CD14-positive monocyte (primary cell): ENCODE results near the gene UAP1L1. TPM values are rescaled to one million over a fixed set of nuclear protein-coding genes. Genes with fewer than 3 reads are reported as not detected.

Experiments used
- DNase-seq, 3 donors: peaks; one replicate each; pipeline ENCODE4 v3.0.0-alpha.2; 2011 to 2022
- H2AFZ ChIP-seq: 2 replicates; pipeline ENCODE4 v1.6.0; 2012; ENCODE audit warnings: mild to moderate bottlenecking, low read depth, low read length, inconsistent platforms; ENCODE audit not compliant: insufficient read depth, poor library complexity, severe bottlenecking
- H3K27ac ChIP-seq, 2 donors: 1 replicate in 1 of 2; 2 replicates in 1 of 2; pipeline ENCODE4 v1.5.1; 2012 to 2013; ENCODE audit warnings: low read length in 2 of 2, control low read depth in 1 of 2, inconsistent platforms in 1 of 2, low read depth in 1 of 2, mild to moderate bottlenecking in 1 of 2
- H3K27me3 ChIP-seq, 2 donors: one replicate each; pipeline versions ENCODE4 v1.6.0 to v1.6.1; 2011 to 2013; ENCODE audit warnings: low read length in 2 of 2; ENCODE audit not compliant: control insufficient read depth in 2 of 2, insufficient read depth in 2 of 2
- H3K36me3 ChIP-seq, 2 donors: replicated peaks in 1 of 2; 1 replicate in 1 of 2; 2 replicates in 1 of 2; pipeline versions ENCODE4 v1.5.1 to v1.6.1; 2012 to 2013; ENCODE audit warnings: low read length in 2 of 2, control low read depth in 1 of 2, inconsistent platforms in 1 of 2, mild to moderate bottlenecking in 1 of 2; ENCODE audit not compliant: insufficient read depth in 2 of 2, control insufficient read depth in 1 of 2
- H3K4me1 ChIP-seq, 2 donors: 1 replicate in 1 of 2; 2 replicates in 1 of 2; pipeline versions ENCODE4 v1.5.1 to v1.6.1; 2012 to 2013; ENCODE audit warnings: low read length in 2 of 2, control low read depth in 1 of 2, inconsistent platforms in 1 of 2, mild to moderate bottlenecking in 1 of 2, moderate library complexity in 1 of 2; ENCODE audit not compliant: insufficient read depth in 2 of 2, control insufficient read depth in 1 of 2
- H3K4me2 ChIP-seq: replicated peaks from 2 replicates; pipeline ENCODE3; 2012; ENCODE audit warnings: low read length, moderate library complexity, mild to moderate bottlenecking; ENCODE audit not compliant: poor library complexity, severe bottlenecking; ENCODE audit errors: extremely low read depth
- H3K4me3 ChIP-seq, 3 experiments: fragments of 200-600 bp in 1 of 3; sonication (generic) in 1 of 3; replicated peaks in 1 of 3; 1 replicate in 2 of 3; 2 replicates in 1 of 3; pipeline ENCODE4 v1.5.1; 2011 to 2013; ENCODE audit warnings: low read length in 3 of 3, mild to moderate bottlenecking in 3 of 3, control low read depth in 2 of 3, low read depth in 2 of 3, inconsistent platforms in 1 of 3, moderate library complexity in 1 of 3
- H3K79me2 ChIP-seq: 2 replicates; pipeline ENCODE4 v1.6.0; 2012; ENCODE audit warnings: mild to moderate bottlenecking, control low read depth, inconsistent platforms, low read length, moderate library complexity; ENCODE audit not compliant: insufficient read depth
- H3K9ac ChIP-seq: 2 replicates; pipeline ENCODE4 v1.6.0; 2017; ENCODE audit warnings: low read length, mild to moderate bottlenecking; ENCODE audit not compliant: insufficient read depth, poor library complexity, severe bottlenecking
- H3K9me3 ChIP-seq, 2 donors: replicated peaks in 1 of 2; 1 replicate in 1 of 2; 2 replicates in 1 of 2; pipeline versions ENCODE4 v1.5.1 to v1.6.1; 2012 to 2013; ENCODE audit warnings: low read length in 2 of 2, control low read depth in 1 of 2; ENCODE audit not compliant: control insufficient read depth in 1 of 2, insufficient read depth in 1 of 2
- H4K20me1 ChIP-seq: 2 replicates; pipeline ENCODE4 v1.6.0; 2012; ENCODE audit warnings: mild to moderate bottlenecking, low read length, control low read depth, moderate library complexity; ENCODE audit not compliant: insufficient read depth
- H3K27ac Mint-ChIP-seq, 7 donors: one replicate each; pipeline ENCODE4 v1.8.0; 2020; ENCODE audit warnings: mild to moderate bottlenecking in 7 of 7, mixed read lengths in 7 of 7, moderate library complexity in 6 of 7, inconsistent platforms in 2 of 7
- H3K27me3 Mint-ChIP-seq, 3 donors: one replicate each; pipeline ENCODE4 v1.8.0; 2021 to 2022; ENCODE audit warnings: low read depth in 3 of 3, mild to moderate bottlenecking in 3 of 3, mixed read lengths in 3 of 3, moderate library complexity in 3 of 3, inconsistent platforms in 1 of 3
- H3K36me3 Mint-ChIP-seq, 2 donors: one replicate each; pipeline ENCODE4 v1.8.0; 2020; ENCODE audit warnings: mixed read lengths in 2 of 2, inconsistent platforms in 1 of 2, mild to moderate bottlenecking in 1 of 2
- H3K4me1 Mint-ChIP-seq: one replicate; pipeline ENCODE4 v1.8.0; 2020; ENCODE audit warnings: mild to moderate bottlenecking, mixed read lengths
- H3K4me3 Mint-ChIP-seq, 2 donors: one replicate each; pipeline ENCODE4 v1.8.0; 2020; ENCODE audit warnings: mild to moderate bottlenecking in 2 of 2, mixed read lengths in 2 of 2, moderate library complexity in 1 of 2
- H3K9me3 Mint-ChIP-seq, 7 donors: one replicate each; pipeline ENCODE4 v1.8.0; 2020 to 2022; ENCODE audit warnings: mixed read lengths in 7 of 7, mild to moderate bottlenecking in 6 of 7, moderate library complexity in 6 of 7, inconsistent platforms in 2 of 7
- CTCF ChIP-seq: fragments of 200-600 bp; IDR thresholded peaks from one replicate; pipeline ENCODE4 v1.8.0; 2022; ENCODE audit warnings: antibody characterized with exemption, mild to moderate bottlenecking
- WGBS: methylation state at CpG from one replicate; pipeline ENCODE4 v1.1.5; 2013; ENCODE audit warnings: missing lambda C conversion rate; ENCODE audit not compliant: insufficient coverage; 5-methylcytosine and 5-hydroxymethylcytosine counted together
- intact Hi-C, 2 donors: fragments of 100-400 bp; cut with micrococcal nuclease; formaldehyde crosslinking; loops; one replicate each; pipeline versions ENCODE4 v1.15.0 to v1.15.1; 2023
- polyA plus RNA-seq, 3 donors: library from polyadenylated mRNA; depleted of rRNA in 1 of 3; unstranded in 2 of 3; stranded (reverse) in 1 of 3; fragments of 300-500 nt in 2 of 3; fragments of >200 nt in 1 of 3; fragmentation: Illumina TruSeq in 2 of 3; gene quantifications; 1 replicate in 2 of 3; 2 replicates in 1 of 3; pipeline ENCODE4 v1.2.3, GENCODE V29; 2012 to 2021

Gene UAP1L1
- polyA plus RNA-seq, 3 donors = 5.7 to 16.7 (median 14.8) TPM

- Histone ChIP-seq H3K79me2 (no peaks in the 10 kb centered on the region), H3K4me1 (peaks cover 25 to 32% of the 10 kb centered on the region in 2 donors), H3K4me2 (no peak overlapping the region), H3K4me3 (no peak overlapping the region), H3K9me3 (no peaks in the 10 kb centered on the region), H3K27ac (no peak overlapping the region), H3K9ac (no peak overlapping the region), H4K20me1 (peaks cover 20% of the 10 kb centered on the region), H3K36me3 (peaks cover 36 to 40% of the 10 kb centered on the region in 2 donors), H2AFZ (no peak overlapping the region), H3K27me3 (no peaks in the 10 kb centered on the region)
- DNase-seq = no peak
- Mint-ChIP-seq H3K4me1 (peaks cover 34% of the 10 kb centered on the region), H3K36me3 (peaks cover 25 to 53% of the 10 kb centered on the region in 2 donors), H3K4me3 (no peak overlapping the region), H3K9me3 (peaks cover 0 to 5% (median 0%) of the 10 kb centered on the region in 7 donors), H3K27ac (no peak overlapping the region), H3K27me3 (peaks cover 0 to 2% (median 0%) of the 10 kb centered on the region in 3 donors)
- TF ChIP-seq CTCF = no peak
- intact Hi-C loops = no loop called here
- WGBS = 97% methylated on average over 17 of the region's 24 CpGs
Observed at GRCh38 chr9:137080260-137081122, 3.2 kb downstream of the UAP1L1 start.

GRCh38 chr9:137082222-137082924 is 5.1 kb downstream of the UAP1L1 start:
- Mint-ChIP-seq H3K9me3 (peaks cover 0 to 9% (median 0%) of the 10 kb centered on the region in 7 donors), H3K36me3 (peaks cover 25 to 53% of the 10 kb centered on the region in 2 donors), H3K4me3 (no peak overlapping the region), H3K27me3 (peaks cover 0 to 1% (median 0%) of the 10 kb centered on the region in 3 donors), H3K27ac (peak overlapping the region in 1 of 7 donors; percentile 69), H3K4me1 (peaks cover 26% of the 10 kb centered on the region)
- no peak for TF ChIP-seq CTCF
- Histone ChIP-seq H3K27me3 (no peaks in the 10 kb centered on the region), H3K9me3 (no peaks in the 10 kb centered on the region), H3K36me3 (peaks cover 36 to 40% of the 10 kb centered on the region in 2 donors), H3K27ac (no peak overlapping the region), H3K4me1 (peaks cover 25 to 32% of the 10 kb centered on the region in 2 donors), H3K4me2 (no peak overlapping the region), H3K79me2 (no peaks in the 10 kb centered on the region), H2AFZ (no peak overlapping the region), H4K20me1 (peaks cover 20% of the 10 kb centered on the region), H3K4me3 (no peak overlapping the region), H3K9ac (no peak overlapping the region)
- 97% methylated on average over 15 of the region's 16 CpGs for WGBS
- intact Hi-C loops = no loop called here
- no peak for DNase-seq
